Pancreas (tissue), 10 donors: Measurements from ENCODE around the gene TMEM82. TPM values are rescaled to one million over a fixed set of nuclear protein-coding genes. Genes with fewer than 3 reads are reported as not detected.

ENCODE experiments used
- ATAC-seq, 4 donors: fragments of 200-7000 bp; cut with Tn5 transposase; one replicate each; pipeline versions ENCODE4 v1.8.0 to v1.9.1; 2020; ENCODE audit warnings: mild to moderate bottlenecking in 4 of 4, moderate library complexity in 4 of 4
- DNase-seq, 6 donors: peaks; one replicate each; pipeline ENCODE4 v3.0.0-alpha.2; 2020
- FAIRE-seq: peaks from 2 replicates; lab custom pipeline; 2012; peaks lifted over from hg19 to GRCh38; lab: Jason Lieb, UNC
- H3K27ac ChIP-seq, 4 donors: fragments of 200-600 bp; sonication (generic); 1 replicate in 3 of 4; 2 replicates in 1 of 4; pipeline versions ENCODE4 v1.5.0 to v1.8.0; 2020
- H3K27me3 ChIP-seq, 4 donors: fragments of 200-600 bp; one replicate each; pipeline ENCODE4 v1.8.0; 2021
- H3K36me3 ChIP-seq, 3 donors: fragments of 200-600 bp; sonication (generic) in 1 of 3; one replicate each; pipeline versions ENCODE4 v1.5.0 to v1.8.0; 2020 to 2021
- H3K4me1 ChIP-seq, 3 donors: fragments of 200-600 bp; one replicate each; pipeline ENCODE4 v1.8.0; 2021
- H3K4me3 ChIP-seq, 4 donors: fragments of 200-600 bp; sonication (generic) in 2 of 4; one replicate each; pipeline versions ENCODE4 v1.5.0 to v1.8.0; 2020 to 2021
- H3K9me3 ChIP-seq, 4 donors: fragments of 200-600 bp; one replicate each; pipeline ENCODE4 v1.8.0; 2021
- WGBS, 2 donors: extraction: QIAGEN DNeasy Blood & Tissue Kit; methylation state at CpG; one replicate each; pipeline ENCODE4 v1.1.7; 2013; 5-methylcytosine and 5-hydroxymethylcytosine counted together
- intact Hi-C, 3 donors: fragments of 100-400 bp; cut with DNase I; formaldehyde crosslinking; loops; one replicate each; pipeline versions ENCODE4 v1.11.1 to v1.14.2; 2022
- polyA plus RNA-seq, 2 donors: library from polyadenylated mRNA; stranded (reverse); fragments of 200-250 nt; gene quantifications; one replicate each; pipeline ENCODE4 v1.2.3, GENCODE V29; 2013
- total RNA-seq, 6 donors: library from RNA; stranded (reverse); fragmentation: NEBNext Ultra II Directional in 4 of 6; extraction: Animal tissue kit (Norgen Biotek cat#: 25700) in 4 of 6; gene quantifications; one replicate each; pipeline versions ENCODE4 v1.2.1 to v1.2.4, GENCODE V29; 2021 to 2023
- TF ChIP-seq, protein P1 (sequence below), 4 donors: fragments of 200-600 bp; sonication (generic) in 3 of 4; IDR thresholded peaks; one replicate each; pipeline versions ENCODE4 v1.5.0 to v1.8.0; 2021; ENCODE audit warnings: antibody characterized with exemption in 4 of 4
- donor health status: healthy with polysubstance abuse.
- donor health status: DM: no; HTN: no; CAD: no; lungs with moderate emphysema.
- donor health status: DM: no; HTN: no; CAD: no.
- donor health status: control.
- donor health status: control.
- donor health status: Bipolar disorder and iron deficiency.
- donor health status: DM: yes; HTN: yes; CAD: no.
- donor health status: DM: no; HTN: no; CAD: no.
- donor health status: DM: no; HTN: no; CAD: no.
- donor health status: DM: yes; HTN: yes; CAD: no.

Gene TMEM82
- total and polyA plus RNA-seq, 8 donors, result not detected

- intact Hi-C loops, result loop anchor here in 1 of 3 donors (5.0 kb wide), 1 partner anchor 147 kb away; no protein-coding TSS in a partner anchor
- FAIRE-seq, result no peak
- no peak overlapping the region for H3K4me3 ChIP-seq
These were observed 1.9 kb downstream of the TMEM82 start for GRCh38 chr1:15744122-15744679.

GRCh38 chr1:15747378-15747777, 5.1 kb downstream of the TMEM82 start:
- Histone ChIP-seq H3K27ac (no peak overlapping the region), H3K27me3 (no peaks in the 10 kb centered on the region), H3K4me1 (no peaks in the 10 kb centered on the region), H3K9me3 (no peaks in the 10 kb centered on the region), H3K36me3 (no peaks in the 10 kb centered on the region), H3K4me3 (no peak overlapping the region)
- ATAC-seq (no peak), DNase-seq (peak in 1 of 6 donors; percentile 24), FAIRE-seq (no peak)
- TF ChIP-seq, protein P1, sequence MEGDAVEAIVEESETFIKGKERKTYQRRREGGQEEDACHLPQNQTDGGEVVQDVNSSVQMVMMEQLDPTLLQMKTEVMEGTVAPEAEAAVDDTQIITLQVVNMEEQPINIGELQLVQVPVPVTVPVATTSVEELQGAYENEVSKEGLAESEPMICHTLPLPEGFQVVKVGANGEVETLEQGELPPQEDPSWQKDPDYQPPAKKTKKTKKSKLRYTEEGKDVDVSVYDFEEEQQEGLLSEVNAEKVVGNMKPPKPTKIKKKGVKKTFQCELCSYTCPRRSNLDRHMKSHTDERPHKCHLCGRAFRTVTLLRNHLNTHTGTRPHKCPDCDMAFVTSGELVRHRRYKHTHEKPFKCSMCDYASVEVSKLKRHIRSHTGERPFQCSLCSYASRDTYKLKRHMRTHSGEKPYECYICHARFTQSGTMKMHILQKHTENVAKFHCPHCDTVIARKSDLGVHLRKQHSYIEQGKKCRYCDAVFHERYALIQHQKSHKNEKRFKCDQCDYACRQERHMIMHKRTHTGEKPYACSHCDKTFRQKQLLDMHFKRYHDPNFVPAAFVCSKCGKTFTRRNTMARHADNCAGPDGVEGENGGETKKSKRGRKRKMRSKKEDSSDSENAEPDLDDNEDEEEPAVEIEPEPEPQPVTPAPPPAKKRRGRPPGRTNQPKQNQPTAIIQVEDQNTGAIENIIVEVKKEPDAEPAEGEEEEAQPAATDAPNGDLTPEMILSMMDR (IDR thresholded peaks at IDR 0.05), result no peak
- 61 to 67% methylated on average over 8 of the region's 8 CpGs for WGBS, 2 donors
- intact Hi-C loops, result no loop called here

More at GRCh38 chr1:15744122-15744679, 1.9 kb downstream of the TMEM82 start:
- no peaks in the 10 kb centered on the region for H3K9me3 ChIP-seq
- DNase-seq (peak in 1 of 6 donors; percentile 22), ATAC-seq (no peak)
- TF ChIP-seq, protein P1 (IDR thresholded peaks at IDR 0.05), result no peak
- H3K4me1 ChIP-seq, result no peaks in the 10 kb centered on the region
- H3K27ac ChIP-seq, result no peak overlapping the region
- no peaks in the 10 kb centered on the region for H3K27me3 ChIP-seq
- H3K36me3 ChIP-seq, result no peaks in the 10 kb centered on the region
- WGBS, 2 donors, result 87 to 90% methylated on average over 28 to 30 of the region's 30 CpGs

GRCh38 chr1:15748264-15748663, 6.0 kb downstream of the TMEM82 start:
- 90% methylated on average over 5 of the region's 5 CpGs for WGBS, 2 donors
- DNase-seq (no peak), FAIRE-seq (no peak), ATAC-seq (no peak)
- H3K4me3 ChIP-seq, result no peak overlapping the region
- no peak overlapping the region for H3K27ac ChIP-seq
- no peaks in the 10 kb centered on the region for H3K4me1 ChIP-seq
- H3K9me3 ChIP-seq, result no peaks in the 10 kb centered on the region
- intact Hi-C loops, result no loop called here
- H3K27me3 ChIP-seq, result no peaks in the 10 kb centered on the region
- H3K36me3 ChIP-seq, result no peaks in the 10 kb centered on the region
- TF ChIP-seq, protein P1 (IDR thresholded peaks at IDR 0.05), result no peak

GRCh38 chr1:15748690-15749398, 6.5 kb downstream of the TMEM82 start:
- no peak overlapping the region for H3K27ac ChIP-seq
- intact Hi-C loops, result no loop called here
- no peaks in the 10 kb centered on the region for H3K9me3 ChIP-seq
- no peaks in the 10 kb centered on the region for H3K36me3 ChIP-seq
- H3K27me3 ChIP-seq, result no peaks in the 10 kb centered on the region
- no peak for ATAC-seq
- 87 to 92% methylated on average over 10 of the region's 10 CpGs for WGBS, 2 donors
- TF ChIP-seq, protein P1 (IDR thresholded peaks at IDR 0.05), result no peak
- DNase-seq, result no peak
- no peaks in the 10 kb centered on the region for H3K4me1 ChIP-seq
- no peak overlapping the region for H3K4me3 ChIP-seq
- FAIRE-seq, result no peak
